ENCODE data around the gene ADARB2. TPM values are rescaled to one million over a fixed set of nuclear protein-coding genes. Genes with fewer than 3 reads are reported as not detected.

Gene ADARB2
- total and polyA plus RNA-seq, 2 experiments from 2014 or later: not detected

- Histone ChIP-seq H3K4me2 (ENCODE audit: unreplicated experiment) (no peak overlapping the region), H3K9ac (no peak overlapping the region), H3K4me3 (no peak overlapping the region), H3K79me2 (ENCODE audit: insufficient read depth) (no peaks in the 10 kb centered on the region), H3K27ac (no peak overlapping the region), H3K36me3 (ENCODE audit: low read depth) (no peaks in the 10 kb centered on the region), H4K20me1 (ENCODE audit: insufficient read depth) (no peaks in the 10 kb centered on the region), H3F3A (ENCODE audit: insufficient read depth) (no peaks in the 10 kb centered on the region), H3K9me3 (ENCODE audit: low read depth) (no peaks in the 10 kb centered on the region), H2AFZ (no peak overlapping the region), H3K27me3 (replicated peaks; ENCODE audit: insufficient read depth) (peaks cover 4% of the 10 kb centered on the region), H3K9me2 (ENCODE audit: insufficient read depth) (no peaks in the 10 kb centered on the region), H3K4me1 (ENCODE audit: insufficient read depth) (no peaks in the 10 kb centered on the region)
- WGBS, 2 experiments (ENCODE audit: low coverage in 1 of 2, low lambda C conversion rate in 2 of 2, missing lambda C conversion rate in 2 of 2): 47 to 52% methylated on average over 11 of the region's 11 CpGs
- no peak for DNase-seq
- no peak for TF ChIP-seq EZH2 (IDR thresholded peaks at IDR 0.05; ENCODE audit: insufficient read depth, poor library complexity, severe bottlenecking)
- in situ Hi-C loops (cut with MboI): no loop called here
Measured at GRCh38 chr10:1180836-1181235, 556.5 kb downstream of the ADARB2 start.

- in situ Hi-C loops (cut with MboI): no loop called here
- WGBS, 2 experiments (ENCODE audit: low coverage in 1 of 2, low lambda C conversion rate in 2 of 2, missing lambda C conversion rate in 2 of 2): 39 to 42% methylated on average over 15 to 16 of the region's 16 CpGs
Measured at GRCh38 chr10:1180071-1180730, 557.1 kb downstream of the ADARB2 start.

DNA sequence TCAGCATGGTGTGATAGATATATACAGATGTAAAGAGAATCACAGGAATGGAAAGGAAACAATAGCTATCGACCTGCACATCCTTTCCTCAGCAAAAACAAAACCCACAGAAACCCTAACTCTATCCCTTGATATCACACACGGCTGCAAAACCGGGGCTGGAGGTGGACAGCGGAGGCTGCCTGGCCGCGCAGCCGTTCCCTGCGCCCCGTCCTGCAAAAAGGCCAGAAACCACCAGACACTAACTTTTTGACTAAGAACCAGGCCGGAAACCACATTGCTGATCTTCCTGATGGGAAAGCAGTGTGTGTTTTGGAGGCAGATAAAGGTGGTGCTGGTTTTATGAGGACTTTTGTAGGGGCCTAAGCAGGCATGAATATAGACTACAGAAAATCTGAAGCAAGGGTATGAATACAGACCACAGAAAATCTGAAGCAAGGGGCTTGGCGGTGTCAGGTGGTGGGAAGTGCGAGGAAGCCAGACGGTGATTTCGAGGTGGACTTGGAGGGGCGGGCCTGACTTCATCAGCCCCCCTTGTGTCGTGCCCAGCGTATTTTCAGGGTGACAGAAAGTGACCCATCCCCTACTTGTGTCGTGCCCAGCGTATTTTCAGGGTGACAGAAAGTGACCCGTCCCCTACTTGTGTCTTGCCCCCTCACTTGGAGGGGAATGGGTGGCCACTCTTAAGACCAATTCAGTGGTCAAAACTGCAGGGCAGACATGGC, 557.8 kb downstream of the ADARB2 start:
- no peak overlapping the region for H2AFZ ChIP-seq
- H3K79me2 ChIP-seq (ENCODE audit: insufficient read depth): no peaks in the 10 kb centered on the region
- H3K27ac ChIP-seq: no peak overlapping the region
- no peaks in the 10 kb centered on the region for H3K9me3 ChIP-seq (ENCODE audit: low read depth)
- no peak overlapping the region for H3K4me3 ChIP-seq
- DNase-seq: no peak
- no peaks in the 10 kb centered on the region for H3K36me3 ChIP-seq (ENCODE audit: low read depth)
- WGBS, 2 experiments (ENCODE audit: low coverage in 1 of 2, low lambda C conversion rate in 2 of 2, missing lambda C conversion rate in 2 of 2): 48 to 52% methylated on average over 20 of the region's 20 CpGs
- no peak overlapping the region for H3K4me2 ChIP-seq (ENCODE audit: unreplicated experiment)
- no peaks in the 10 kb centered on the region for H3F3A ChIP-seq (ENCODE audit: insufficient read depth)
- H3K9me2 ChIP-seq (ENCODE audit: insufficient read depth): no peaks in the 10 kb centered on the region
- H3K9ac ChIP-seq: no peak overlapping the region
- TF ChIP-seq EZH2phosphoT487 (IDR thresholded peaks at IDR 0.05; ENCODE audit: insufficient read depth, low read depth): no peak
- TF ChIP-seq EZH2 (IDR thresholded peaks at IDR 0.05; ENCODE audit: insufficient read depth, poor library complexity, severe bottlenecking): no peak
- H3K4me1 ChIP-seq (ENCODE audit: insufficient read depth): no peaks in the 10 kb centered on the region
- H4K20me1 ChIP-seq (ENCODE audit: insufficient read depth): no peaks in the 10 kb centered on the region
- in situ Hi-C loops (cut with MboI): no loop called here
- peaks cover 4% of the 10 kb centered on the region for H3K27me3 ChIP-seq (replicated peaks; ENCODE audit: insufficient read depth)

More at GRCh38 chr10:1180071-1180730, 557.1 kb downstream of the ADARB2 start:
- Histone ChIP-seq H3K4me3 (no peak overlapping the region), H3F3A (ENCODE audit: insufficient read depth) (no peaks in the 10 kb centered on the region), H3K27ac (no peak overlapping the region), H3K9me2 (ENCODE audit: insufficient read depth) (no peaks in the 10 kb centered on the region), H3K4me1 (ENCODE audit: insufficient read depth) (no peaks in the 10 kb centered on the region), H2AFZ (no peak overlapping the region), H3K36me3 (ENCODE audit: low read depth) (no peaks in the 10 kb centered on the region), H3K4me2 (ENCODE audit: unreplicated experiment) (no peak overlapping the region), H4K20me1 (ENCODE audit: insufficient read depth) (no peaks in the 10 kb centered on the region), H3K9me3 (ENCODE audit: low read depth) (no peaks in the 10 kb centered on the region), H3K79me2 (ENCODE audit: insufficient read depth) (no peaks in the 10 kb centered on the region), H3K27me3 (replicated peaks; ENCODE audit: insufficient read depth) (peaks cover 4% of the 10 kb centered on the region), H3K9ac (no peak overlapping the region)
- TF ChIP-seq EZH2 (IDR thresholded peaks at IDR 0.05; ENCODE audit: insufficient read depth, poor library complexity, severe bottlenecking) (no peak), EZH2phosphoT487 (IDR thresholded peaks at IDR 0.05; ENCODE audit: insufficient read depth, low read depth) (no peak)
- no peak for DNase-seq

- Histone ChIP-seq H3K4me2 (ENCODE audit: unreplicated experiment) (no peak overlapping the region), H3K4me3 (no peak overlapping the region), H2AFZ (no peak overlapping the region), H3K4me1 (ENCODE audit: insufficient read depth) (no peaks in the 10 kb centered on the region), H3F3A (ENCODE audit: insufficient read depth) (no peaks in the 10 kb centered on the region), H3K9me3 (ENCODE audit: low read depth) (no peaks in the 10 kb centered on the region), H3K27me3 (replicated peaks; ENCODE audit: insufficient read depth) (peaks cover 4% of the 10 kb centered on the region), H3K27ac (no peak overlapping the region), H4K20me1 (ENCODE audit: insufficient read depth) (no peaks in the 10 kb centered on the region), H3K79me2 (ENCODE audit: insufficient read depth) (no peaks in the 10 kb centered on the region), H3K9ac (no peak overlapping the region), H3K9me2 (ENCODE audit: insufficient read depth) (no peaks in the 10 kb centered on the region), H3K36me3 (ENCODE audit: low read depth) (no peaks in the 10 kb centered on the region)
- in situ Hi-C loops (cut with MboI): no loop called here
- WGBS, 2 experiments (ENCODE audit: low coverage in 1 of 2, low lambda C conversion rate in 2 of 2, missing lambda C conversion rate in 2 of 2): 53 to 54% methylated on average over 16 of the region's 16 CpGs
- no peak for DNase-seq
- TF ChIP-seq EZH2phosphoT487 (IDR thresholded peaks at IDR 0.05; ENCODE audit: insufficient read depth, low read depth) (no peak), EZH2 (IDR thresholded peaks at IDR 0.05; ENCODE audit: insufficient read depth, poor library complexity, severe bottlenecking) (no peak)
Measured at GRCh38 chr10:1178506-1178905, 558.8 kb downstream of the ADARB2 start.
